ENCODE measurements around the gene CSTPP1. TPM values are rescaled to one million over a fixed set of nuclear protein-coding genes. Genes with fewer than 3 reads are reported as not detected.

Gene CSTPP1
- 10 to 100 TPM; 12.2 to 13.8 TPM for total RNA-seq
- total RNA-seq, result 9.7 to 10.1 reads per million in 2 donors

- ATAC-seq (peak; percentile 99), DNase-seq (peak; percentile 79 to 91 (median 80))
- Mint-ChIP-seq H3K27me3 (peaks cover 16% of the 10 kb centered on the region), H3K36me3 (ENCODE audit: low read depth) (no peaks in the 10 kb centered on the region), H3K4me1 (peaks cover 15% of the 10 kb centered on the region), H3K4me3 (peak within 1 kb of the TSS; percentile 90), H3K27ac (peak within 1 kb of the TSS; percentile 87)
- no peaks in the 10 kb centered on the region for H3K9me3 ChIP-seq (ENCODE audit: control insufficient read depth, low read length, poor library complexity, severe bottlenecking)
Measured at GRCh38 chr11:46936138-46937110, at the start of gene CSTPP1. Gene CSTPP1 (plus strand): TSS chr11:46936761. CDS start chr11:46936806, 45 bp downstream.

- H3K4me3 Mint-ChIP-seq, result no peak overlapping the region
- no peaks in the 10 kb centered on the region for H3K9me3 ChIP-seq (ENCODE audit: control insufficient read depth, low read length, poor library complexity, severe bottlenecking)
- peaks cover 31% of the 10 kb centered on the region for H3K27me3 Mint-ChIP-seq
- H3K27ac Mint-ChIP-seq, result no peak overlapping the region
- H3K4me1 Mint-ChIP-seq, result peaks cover 2% of the 10 kb centered on the region
- ATAC-seq, result no peak
- H3K36me3 Mint-ChIP-seq (ENCODE audit: low read depth), result no peaks in the 10 kb centered on the region
- DNase-seq, result no peak
Measured at GRCh38 chr11:46888636-46889035, 47.9 kb upstream of the CSTPP1 start.

- Mint-ChIP-seq H3K27me3 (peaks cover 26% of the 10 kb centered on the region), H3K4me1 (peaks cover 2% of the 10 kb centered on the region), H3K27ac (no peak overlapping the region), H3K36me3 (ENCODE audit: low read depth) (no peaks in the 10 kb centered on the region), H3K4me3 (no peak overlapping the region)
- H3K9me3 ChIP-seq (ENCODE audit: control insufficient read depth, low read length, poor library complexity, severe bottlenecking), result no peaks in the 10 kb centered on the region
- DNase-seq (no peak), ATAC-seq (peak; percentile 25)
Measured at GRCh38 chr11:46889251-46889650, 47.3 kb upstream of the CSTPP1 start.

- Mint-ChIP-seq H3K27ac (peak overlapping the region; percentile 67), H3K4me1 (peaks cover 2% of the 10 kb centered on the region), H3K27me3 (peaks cover 26% of the 10 kb centered on the region), H3K36me3 (ENCODE audit: low read depth) (no peaks in the 10 kb centered on the region), H3K4me3 (no peak overlapping the region)
- no peaks in the 10 kb centered on the region for H3K9me3 ChIP-seq (ENCODE audit: control insufficient read depth, low read length, poor library complexity, severe bottlenecking)
- DNase-seq, result peak; percentile 32 to 67 (median 36)
- peak; percentile 94 for ATAC-seq
Measured at GRCh38 chr11:46889689-46890475, 46.7 kb upstream of the CSTPP1 start.

GRCh38 chr11:46890665-46891064 is 45.9 kb upstream of the CSTPP1 start:
- no peaks in the 10 kb centered on the region for H3K36me3 Mint-ChIP-seq (ENCODE audit: low read depth)
- ATAC-seq (no peak), DNase-seq (no peak)
- no peak overlapping the region for H3K27ac Mint-ChIP-seq
- peaks cover 2% of the 10 kb centered on the region for H3K4me1 Mint-ChIP-seq
- peaks cover 26% of the 10 kb centered on the region for H3K27me3 Mint-ChIP-seq
- H3K9me3 ChIP-seq (ENCODE audit: control insufficient read depth, low read length, poor library complexity, severe bottlenecking), result no peaks in the 10 kb centered on the region
- no peak overlapping the region for H3K4me3 Mint-ChIP-seq

- ATAC-seq (no peak), DNase-seq (no peak)
- Mint-ChIP-seq H3K4me1 (peaks cover 2% of the 10 kb centered on the region), H3K27me3 (peaks cover 14% of the 10 kb centered on the region), H3K36me3 (ENCODE audit: low read depth) (no peaks in the 10 kb centered on the region), H3K4me3 (no peak overlapping the region), H3K27ac (no peak overlapping the region)
- H3K9me3 ChIP-seq (ENCODE audit: control insufficient read depth, low read length, poor library complexity, severe bottlenecking), result no peaks in the 10 kb centered on the region
Measured at GRCh38 chr11:46892109-46892508, 44.5 kb upstream of the CSTPP1 start.

GRCh38 chr11:46892838-46893237 is 43.7 kb upstream of the CSTPP1 start:
- peaks cover 2% of the 10 kb centered on the region for H3K4me1 Mint-ChIP-seq
- H3K27ac Mint-ChIP-seq, result no peak overlapping the region
- H3K27me3 Mint-ChIP-seq, result peaks cover 10% of the 10 kb centered on the region
- H3K36me3 Mint-ChIP-seq (ENCODE audit: low read depth), result no peaks in the 10 kb centered on the region
- H3K4me3 Mint-ChIP-seq, result no peak overlapping the region
- no peaks in the 10 kb centered on the region for H3K9me3 ChIP-seq (ENCODE audit: control insufficient read depth, low read length, poor library complexity, severe bottlenecking)
- DNase-seq (no peak), ATAC-seq (no peak)

GRCh38 chr11:46894506-46894905 is 42.1 kb upstream of the CSTPP1 start:
- Mint-ChIP-seq H3K27ac (no peak overlapping the region), H3K36me3 (ENCODE audit: low read depth) (no peaks in the 10 kb centered on the region), H3K4me3 (no peak overlapping the region), H3K4me1 (peaks cover 2% of the 10 kb centered on the region), H3K27me3 (peaks cover 5% of the 10 kb centered on the region)
- DNase-seq (no peak), ATAC-seq (no peak)
- H3K9me3 ChIP-seq (ENCODE audit: control insufficient read depth, low read length, poor library complexity, severe bottlenecking), result no peaks in the 10 kb centered on the region

- DNase-seq, result no peak
Measured at GRCh38 chr11:46894961-46895360, 41.6 kb upstream of the CSTPP1 start.

GRCh38 chr11:46895821-46896220 is 40.7 kb upstream of the CSTPP1 start:
- Mint-ChIP-seq H3K4me3 (no peak overlapping the region), H3K27me3 (no peaks in the 10 kb centered on the region), H3K4me1 (no peaks in the 10 kb centered on the region), H3K36me3 (ENCODE audit: low read depth) (no peaks in the 10 kb centered on the region), H3K27ac (no peak overlapping the region)
- no peak for ATAC-seq
- DNase-seq, result no peak
- H3K9me3 ChIP-seq (ENCODE audit: control insufficient read depth, low read length, poor library complexity, severe bottlenecking), result no peaks in the 10 kb centered on the region

More at GRCh38 chr11:46894961-46895360, 41.6 kb upstream of the CSTPP1 start:
- no peak for ATAC-seq
- Mint-ChIP-seq H3K27me3 (peaks cover under 1% of the 10 kb centered on the region), H3K4me3 (no peak overlapping the region), H3K4me1 (peaks cover 2% of the 10 kb centered on the region), H3K36me3 (ENCODE audit: low read depth) (no peaks in the 10 kb centered on the region), H3K27ac (no peak overlapping the region)
- H3K9me3 ChIP-seq (ENCODE audit: control insufficient read depth, low read length, poor library complexity, severe bottlenecking), result no peaks in the 10 kb centered on the region

GRCh38 chr11:46896719-46897406 is 39.7 kb upstream of the CSTPP1 start:
- no peaks in the 10 kb centered on the region for H3K36me3 Mint-ChIP-seq (ENCODE audit: low read depth)
- H3K27me3 Mint-ChIP-seq, result no peaks in the 10 kb centered on the region
- ATAC-seq (peak; percentile 46), DNase-seq (no peak)
- H3K4me1 Mint-ChIP-seq, result no peaks in the 10 kb centered on the region
- no peaks in the 10 kb centered on the region for H3K9me3 ChIP-seq (ENCODE audit: control insufficient read depth, low read length, poor library complexity, severe bottlenecking)
- H3K27ac Mint-ChIP-seq, result no peak overlapping the region
- no peak overlapping the region for H3K4me3 Mint-ChIP-seq

- no peaks in the 10 kb centered on the region for H3K9me3 ChIP-seq (ENCODE audit: control insufficient read depth, low read length, poor library complexity, severe bottlenecking)
- Mint-ChIP-seq H3K27ac (no peak overlapping the region), H3K4me1 (no peaks in the 10 kb centered on the region), H3K36me3 (ENCODE audit: low read depth) (no peaks in the 10 kb centered on the region), H3K27me3 (no peaks in the 10 kb centered on the region), H3K4me3 (no peak overlapping the region)
- no peak for ATAC-seq
- no peak for DNase-seq
Measured at GRCh38 chr11:46898396-46899095, 38.0 kb upstream of the CSTPP1 start.
